Cerebellar cortex (tissue), 1 donor: ENCODE measurements around the gene FADS6.

ENCODE experiments used
- DNase-seq: peaks from one replicate; pipeline ENCODE4 v3.0.0-alpha.2; 2015; ENCODE audit warnings: low spot score

The FADS6 gene

DNA sequence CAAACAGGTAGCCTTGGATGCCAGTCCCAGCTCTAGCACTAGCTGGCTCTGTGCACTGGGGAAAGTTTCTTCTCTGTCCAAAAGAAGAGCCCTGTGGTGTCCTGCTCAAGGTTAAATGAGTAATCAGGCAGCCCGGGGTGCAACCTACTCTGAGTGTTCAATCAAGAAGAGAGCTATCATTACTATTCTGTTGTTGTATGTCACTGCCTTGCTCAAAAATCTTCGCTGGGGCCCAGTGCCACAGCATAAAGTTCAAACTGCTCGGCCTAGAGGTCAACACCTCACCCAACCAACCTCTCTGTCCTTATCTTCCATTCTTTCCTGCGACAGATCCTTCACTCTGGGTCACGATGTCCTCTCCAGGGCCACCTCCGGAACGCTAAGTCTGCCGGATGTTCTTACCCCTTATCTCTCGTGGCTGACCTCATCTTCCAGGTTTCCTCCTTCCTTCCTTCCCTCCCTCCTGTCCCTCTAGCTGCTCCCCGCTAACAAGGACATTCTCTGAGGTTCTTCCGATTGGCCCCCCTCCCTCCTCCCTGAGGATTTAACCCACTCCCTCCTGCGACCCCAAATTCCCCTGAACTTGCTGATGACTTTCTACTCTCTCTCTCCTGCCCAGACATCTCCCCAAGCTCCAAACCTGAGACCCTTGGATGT, 25.1 kb downstream of the FADS6 start:
- no peak for DNase-seq

DNA sequence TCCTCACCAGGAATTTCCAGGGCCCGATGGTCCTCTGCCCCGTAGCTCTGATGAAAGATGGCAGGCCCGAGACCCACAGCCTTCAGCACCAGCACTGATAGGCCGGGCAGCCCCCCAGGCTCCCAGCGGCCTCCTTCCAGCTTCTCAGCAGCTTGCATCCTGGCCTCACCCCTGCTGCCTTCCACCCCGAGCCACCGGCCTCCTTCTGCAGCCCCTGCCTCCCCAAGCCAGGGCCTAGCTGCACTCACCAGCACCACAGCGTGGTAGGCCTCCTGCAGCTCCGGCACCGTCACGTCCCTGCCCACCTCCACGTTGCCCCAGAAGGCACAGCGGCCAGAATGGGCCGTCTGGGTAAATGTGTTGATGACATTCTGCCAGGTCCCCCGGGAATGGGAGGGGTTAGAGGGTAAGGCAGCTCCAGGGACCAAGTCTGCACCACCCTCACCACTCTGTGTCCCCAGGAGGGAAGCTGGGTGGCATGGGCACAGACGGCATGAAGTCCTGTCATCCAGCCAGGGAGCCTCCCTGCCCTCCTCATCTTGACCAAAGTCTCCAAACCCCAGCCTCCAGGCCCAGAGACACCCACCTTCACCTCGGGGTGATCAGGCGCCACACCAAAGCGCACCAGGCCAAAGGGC, 27.1 kb downstream of the FADS6 start:
- DNase-seq = no peak

DNA sequence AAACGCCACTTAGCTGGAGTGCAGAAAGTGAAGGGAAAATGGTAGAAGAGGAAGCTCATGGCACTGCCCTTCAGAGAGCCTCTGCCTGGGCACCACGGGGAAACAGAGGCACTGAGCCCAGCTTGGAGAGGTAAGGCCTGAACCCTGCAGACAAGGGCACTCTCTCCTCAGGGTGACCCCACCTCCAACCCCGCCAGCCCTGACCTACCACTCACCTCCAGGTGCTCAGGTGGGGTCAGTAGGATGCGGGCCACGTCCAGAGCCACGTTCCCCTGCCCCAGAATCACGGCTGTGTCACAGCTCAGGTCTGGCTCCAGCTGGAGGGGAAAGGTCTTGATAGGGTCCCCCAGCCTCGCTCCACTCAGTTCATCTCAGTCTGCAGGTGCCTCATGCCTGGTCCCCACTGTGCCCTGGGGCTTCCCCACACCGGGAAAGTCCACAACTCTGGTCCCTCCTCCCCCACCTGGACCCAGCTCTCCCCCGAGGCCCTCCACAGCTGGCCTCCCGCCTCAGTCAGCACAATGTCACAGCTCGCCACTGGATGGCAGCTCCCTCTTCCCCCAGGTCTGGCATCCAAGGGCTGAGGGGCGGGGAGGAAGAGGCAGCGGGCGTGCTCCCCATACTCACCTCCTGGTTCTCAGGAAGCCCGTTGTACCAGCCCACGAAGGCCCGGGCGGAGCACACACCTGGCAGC, 27.8 kb downstream of the FADS6 start:
- DNase-seq = no peak

DNA sequence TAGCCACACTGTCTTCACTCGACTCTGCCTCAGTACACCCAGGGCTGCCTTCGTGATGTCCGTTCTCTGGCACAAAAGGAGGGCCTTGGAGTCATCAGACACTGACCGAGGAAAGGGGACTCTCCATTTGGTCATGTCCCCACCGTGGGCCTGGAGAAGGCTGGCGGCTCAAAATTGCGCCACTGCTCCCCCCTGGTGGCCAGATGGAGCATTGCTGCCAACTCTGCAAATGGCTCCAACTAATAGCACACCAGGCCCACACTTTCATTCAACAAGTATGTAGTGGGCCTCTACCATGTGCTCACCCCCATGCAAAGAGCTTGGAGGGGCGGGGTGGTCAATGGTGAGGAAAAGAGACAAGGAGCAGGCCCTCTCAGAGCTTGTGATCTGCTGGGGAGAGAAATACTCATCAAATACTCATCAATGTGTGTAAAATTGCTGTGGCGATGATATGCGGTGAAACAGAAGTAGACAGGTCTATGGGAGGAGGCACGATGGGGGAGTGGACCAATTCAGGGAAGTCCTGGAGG, 28.5 kb downstream of the FADS6 start:
- peak; percentile 90 for DNase-seq

DNA sequence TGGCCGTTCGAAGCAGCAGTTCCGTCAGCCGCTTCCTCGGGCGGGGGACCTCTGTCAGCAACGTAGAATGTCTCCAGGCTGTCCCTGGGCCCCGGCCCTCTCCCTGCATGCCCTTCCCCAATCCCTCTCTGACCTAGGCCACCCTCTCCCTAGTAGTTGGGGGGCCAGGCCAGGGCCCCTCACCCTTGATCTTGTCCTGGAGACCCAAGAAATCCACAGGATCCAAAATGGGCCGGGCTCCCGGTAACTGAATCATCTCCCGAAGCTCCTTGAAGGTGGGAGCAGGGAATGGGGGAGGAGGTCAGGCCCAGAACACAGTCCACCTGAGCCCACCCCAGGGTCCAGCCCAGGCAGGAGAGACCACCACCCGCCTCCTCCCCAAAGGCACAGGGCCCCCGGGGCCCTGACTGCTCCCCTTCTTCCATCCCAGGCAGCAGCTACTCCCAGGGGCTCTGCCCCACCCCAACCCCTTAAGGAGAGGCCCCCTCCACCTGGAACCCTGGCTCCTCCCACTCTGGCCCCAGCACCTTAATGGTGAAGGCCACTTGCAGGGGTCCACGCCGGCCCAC, 29.1 kb downstream of the FADS6 start:
- no peak for DNase-seq

DNA sequence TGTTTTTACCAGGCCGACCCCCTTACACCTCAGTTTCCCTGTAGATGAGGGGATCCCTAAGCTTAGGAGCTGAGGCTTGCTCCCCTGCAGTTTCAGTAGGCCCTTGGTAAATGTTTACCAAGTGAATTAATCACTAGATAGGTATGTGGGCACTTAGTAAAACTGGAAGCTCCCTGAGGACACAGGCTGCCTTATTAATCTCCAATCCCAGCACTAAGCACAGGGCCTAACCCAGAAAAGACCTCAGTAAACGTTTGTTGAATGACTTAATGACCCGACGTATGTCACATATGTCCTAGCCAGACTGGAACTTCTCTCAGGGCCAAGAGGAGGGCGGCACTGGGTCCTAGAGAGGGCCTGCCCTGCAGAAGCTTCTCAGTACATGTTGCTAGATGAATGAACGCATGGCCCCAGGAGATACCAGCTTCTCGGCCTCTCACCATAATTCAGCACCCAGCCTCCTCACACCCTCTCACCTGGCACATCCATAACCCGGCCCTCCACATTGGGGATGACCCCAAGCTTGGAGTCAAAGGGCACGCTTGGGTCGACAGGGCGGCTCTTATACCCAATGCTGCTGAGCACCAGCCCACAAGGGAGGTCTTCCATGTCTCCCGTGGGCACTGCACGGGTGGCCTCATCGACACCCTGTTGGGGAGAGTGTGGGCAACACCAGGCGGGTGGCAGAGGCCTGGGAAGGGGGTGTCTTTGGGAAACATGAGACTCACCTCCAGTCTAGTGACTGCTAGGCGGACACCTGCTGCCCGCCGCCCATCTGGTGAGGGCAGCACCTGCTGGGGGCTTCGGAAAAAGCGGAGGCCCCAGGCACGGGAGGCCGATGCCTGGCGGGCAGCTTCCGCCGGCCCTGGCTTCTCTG, 29.8 kb downstream of the FADS6 start:
- DNase-seq = peak; percentile 50

DNA sequence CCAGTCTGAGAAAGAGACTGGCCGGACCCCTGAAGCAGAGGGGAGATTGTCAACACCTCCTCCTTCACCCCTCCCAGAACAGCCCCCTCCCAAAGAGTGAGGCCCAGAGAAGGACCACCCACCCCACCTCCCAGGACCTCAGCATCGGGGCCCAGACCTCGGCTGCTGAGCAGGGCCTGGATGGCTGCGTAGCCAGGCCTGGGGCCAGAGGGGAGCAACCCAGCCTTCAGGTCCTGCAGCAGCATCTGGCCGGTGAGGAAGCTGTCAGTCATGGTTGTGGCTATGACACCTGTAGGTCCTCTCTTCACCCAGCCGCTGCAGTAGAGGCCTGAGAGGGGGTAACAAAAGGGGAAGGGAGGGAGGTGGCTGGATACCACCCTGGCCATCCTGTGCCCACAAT, 30.5 kb downstream of the FADS6 start:
- DNase-seq = no peak

DNA sequence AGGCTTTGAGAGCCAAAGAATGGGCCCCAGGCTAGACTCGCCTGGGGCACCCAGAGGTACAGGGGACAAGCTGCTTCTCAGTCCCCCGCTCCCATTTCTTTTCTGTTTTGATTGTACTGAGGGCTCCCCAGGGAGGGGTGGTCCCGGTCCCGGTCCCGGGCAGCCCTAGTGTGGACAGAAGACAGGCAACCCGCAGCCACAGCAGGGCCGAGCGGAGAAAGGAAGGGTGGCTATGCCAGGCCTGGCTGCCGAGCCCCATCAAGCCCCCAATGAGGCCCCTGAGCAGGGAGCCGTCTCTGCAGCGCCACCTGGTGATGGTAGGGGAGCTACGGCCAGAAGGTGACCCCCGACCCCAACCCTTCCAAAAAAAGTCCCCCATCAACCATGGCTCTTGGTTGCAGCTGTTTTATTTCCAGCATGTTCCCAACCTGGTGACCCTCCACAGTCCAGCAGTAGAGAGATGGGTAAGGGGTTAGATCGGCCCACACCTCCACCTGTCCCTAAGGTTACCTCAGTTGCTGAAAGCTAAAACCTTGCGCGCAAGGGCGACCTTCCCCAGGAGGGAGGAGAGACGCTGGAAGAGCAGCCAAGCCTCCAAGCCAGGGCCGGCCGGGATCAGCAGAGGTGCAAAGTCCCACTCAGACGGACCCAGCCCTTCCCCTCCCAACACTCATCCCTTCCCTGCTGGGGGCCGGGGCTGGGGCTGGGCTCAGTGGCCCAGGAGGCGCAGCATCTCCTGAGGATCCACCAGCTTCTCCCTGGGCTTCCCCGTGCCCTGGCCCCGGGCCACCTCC, 31.1 kb downstream of the FADS6 start:
- peak; percentile 88 for DNase-seq

DNA sequence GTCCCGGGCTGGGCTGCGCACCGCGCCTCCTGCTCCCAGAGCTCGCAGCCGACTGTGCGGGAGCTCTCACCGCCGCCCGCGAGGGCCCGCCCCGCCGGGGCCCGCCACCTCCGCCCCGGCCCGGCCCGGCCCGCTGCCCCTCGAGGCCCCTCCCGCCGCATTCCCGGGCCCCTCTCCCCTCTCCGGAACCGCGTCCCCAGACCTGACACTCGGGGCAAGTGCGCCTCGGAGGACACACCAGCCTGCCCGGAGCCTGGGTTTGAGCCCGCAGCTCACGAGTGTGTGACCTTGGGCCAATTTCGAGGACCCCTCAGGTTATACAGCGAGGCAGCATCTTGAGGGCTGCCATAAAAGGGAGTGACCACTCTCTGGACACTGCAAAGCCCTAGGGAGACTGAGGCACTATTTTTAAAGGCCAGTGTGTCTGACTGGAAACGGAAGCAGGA, 31.7 kb downstream of the FADS6 start:
- DNase-seq = no peak

DNA sequence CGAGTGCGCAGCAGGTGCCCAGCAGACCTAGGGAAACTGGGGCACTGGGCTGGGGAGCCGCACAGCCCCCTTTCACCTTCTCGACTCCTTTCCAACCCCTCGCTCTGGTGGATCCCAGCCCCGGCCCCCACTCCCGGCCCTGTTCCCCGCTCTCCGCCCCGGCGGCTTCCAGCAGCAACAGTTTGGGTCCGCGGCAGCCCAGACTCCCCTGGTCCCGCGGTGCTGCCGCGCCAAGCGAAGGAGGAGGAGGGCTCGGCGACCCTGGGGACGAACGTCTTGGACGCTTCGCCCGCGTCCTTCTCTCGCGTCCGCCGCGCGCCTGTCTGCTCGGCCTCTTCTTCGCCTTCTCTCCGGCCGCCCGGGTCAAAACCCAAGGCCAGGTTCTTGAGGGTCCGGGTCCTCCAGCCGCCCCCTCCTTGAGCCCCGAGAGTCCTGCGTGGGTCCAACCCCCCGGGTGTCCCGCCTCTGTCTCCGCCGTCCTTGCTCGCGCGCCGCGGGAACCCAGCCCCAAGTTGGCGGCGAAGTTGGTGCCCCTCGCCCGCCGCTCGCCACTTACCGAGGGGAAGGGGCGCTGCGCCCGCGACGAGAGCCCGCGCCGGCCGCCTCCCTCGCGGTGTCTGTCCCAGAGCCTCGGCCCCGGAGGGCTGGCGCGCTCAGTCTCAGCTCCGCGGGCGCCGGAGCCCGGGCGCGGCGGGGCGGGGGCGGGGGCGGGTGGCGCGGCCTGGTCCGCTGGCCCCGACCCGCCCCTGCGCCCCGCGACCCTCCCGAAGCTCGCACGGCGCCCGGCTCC, 32.4 kb downstream of the FADS6 start:
- no peak for DNase-seq

DNA sequence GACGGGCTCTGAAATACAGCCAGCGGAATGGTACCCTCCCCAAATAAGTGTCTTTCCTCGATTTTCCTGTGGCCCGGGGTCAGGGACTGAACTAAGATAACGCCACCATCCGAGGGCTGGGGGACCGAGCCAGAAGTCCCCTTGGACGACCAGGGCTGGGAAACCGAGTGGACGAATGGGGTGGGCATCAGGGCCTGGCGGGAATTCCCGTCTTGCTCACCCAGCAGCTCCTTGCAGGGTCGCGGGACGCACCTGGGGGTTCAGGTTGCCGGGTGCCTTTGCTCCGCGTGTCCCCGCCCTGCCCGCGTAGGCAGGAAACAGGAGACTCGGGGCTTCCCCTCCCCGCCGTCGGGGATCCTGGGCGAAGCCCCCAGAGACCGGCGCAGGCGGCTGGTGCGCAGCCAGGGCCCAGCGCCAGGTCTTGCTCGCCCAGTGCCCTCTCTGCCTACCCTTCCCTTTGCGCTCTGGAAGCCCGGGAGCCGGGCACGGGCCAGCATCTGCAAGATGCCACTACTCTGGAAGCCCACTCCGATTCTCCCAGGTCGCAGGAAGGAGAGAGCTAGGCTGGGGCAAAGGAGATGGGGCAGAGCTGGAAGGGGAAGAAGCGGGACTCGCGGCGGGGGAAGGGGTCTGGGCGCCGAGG, 33.1 kb downstream of the FADS6 start:
- no peak for DNase-seq

DNA sequence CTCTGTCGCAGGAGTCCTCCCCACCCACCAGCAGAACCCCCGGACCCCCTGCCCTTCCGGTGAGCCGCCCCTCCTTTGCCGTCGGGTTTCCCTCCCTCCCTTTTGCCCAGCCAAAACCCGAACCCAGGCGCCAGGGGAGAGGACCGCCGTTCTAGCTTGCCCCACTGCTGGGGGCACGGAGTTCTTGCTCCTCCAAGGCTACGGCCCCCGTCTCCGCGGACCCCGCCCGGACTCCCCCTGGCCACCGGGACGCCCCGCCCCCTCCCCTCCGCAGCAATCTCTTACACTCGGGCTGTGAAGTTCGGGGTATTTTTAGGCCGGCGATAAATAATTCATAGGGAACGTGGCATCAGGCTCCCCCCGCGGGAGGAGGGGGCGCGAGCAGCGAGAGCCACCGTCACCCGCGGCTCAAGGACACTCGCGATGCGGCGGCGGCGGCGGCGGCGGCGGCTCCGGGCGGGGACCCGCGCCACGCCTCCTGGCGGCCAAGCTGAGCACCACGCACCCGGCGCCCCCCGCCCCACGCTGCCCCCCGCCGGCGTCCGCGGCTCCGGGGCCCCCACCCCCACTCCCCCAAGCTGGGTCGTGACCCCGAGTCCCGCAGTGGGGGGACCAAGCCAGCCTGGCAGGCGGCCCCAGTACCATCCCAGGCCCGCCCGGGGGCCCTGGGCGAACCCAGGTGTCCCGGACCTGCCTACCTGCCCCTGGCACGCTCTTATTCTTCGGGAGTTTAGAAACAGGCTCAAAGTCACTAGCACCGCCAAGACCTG, 33.8 kb downstream of the FADS6 start, which contains the start of gene GRIN2C:
TSS of gene GRIN2C (minus strand) at position 427 of the 770 bp plus-strand sequence. CDS start 4,793 bp downstream, outside the sequence.
- DNase-seq = no peak

DNA sequence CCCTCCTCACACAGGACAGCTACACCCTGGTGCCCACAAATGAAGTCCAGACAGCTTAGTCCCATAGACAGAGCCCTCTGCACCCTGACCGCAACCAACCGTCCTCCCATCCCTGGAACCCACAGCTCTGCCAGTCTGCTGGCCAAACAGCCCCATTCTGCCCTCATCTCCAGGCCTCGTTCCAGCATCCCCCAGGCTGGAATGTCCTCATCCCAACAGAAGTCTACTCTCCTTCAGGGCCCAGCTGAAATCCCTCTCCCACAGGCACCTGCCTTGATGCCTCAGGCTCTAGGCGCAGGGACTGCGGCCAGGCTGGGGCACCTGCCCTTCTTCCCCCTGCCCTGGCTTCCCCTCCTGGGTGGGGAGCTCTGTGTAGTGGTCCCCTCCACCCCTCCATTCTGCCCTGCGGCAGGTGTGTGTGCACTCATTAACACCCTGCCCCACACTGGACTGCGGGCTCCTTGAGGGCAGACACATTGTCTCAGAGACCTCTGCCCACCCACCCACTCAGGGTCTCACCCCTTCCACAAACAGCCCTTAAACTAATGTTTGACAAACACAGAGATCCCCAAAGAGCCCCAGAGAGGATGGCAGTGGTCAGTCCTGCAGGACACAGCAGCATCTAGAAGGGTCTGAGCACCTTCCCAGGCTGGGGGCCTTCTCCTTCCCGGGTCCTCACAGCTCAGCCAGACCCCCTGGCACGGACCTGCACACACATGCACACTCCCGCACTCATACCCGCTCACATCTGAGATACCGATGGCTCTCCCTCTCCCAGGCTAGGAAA, 34.6 kb downstream of the FADS6 start:
- DNase-seq = peak; percentile 60

DNA sequence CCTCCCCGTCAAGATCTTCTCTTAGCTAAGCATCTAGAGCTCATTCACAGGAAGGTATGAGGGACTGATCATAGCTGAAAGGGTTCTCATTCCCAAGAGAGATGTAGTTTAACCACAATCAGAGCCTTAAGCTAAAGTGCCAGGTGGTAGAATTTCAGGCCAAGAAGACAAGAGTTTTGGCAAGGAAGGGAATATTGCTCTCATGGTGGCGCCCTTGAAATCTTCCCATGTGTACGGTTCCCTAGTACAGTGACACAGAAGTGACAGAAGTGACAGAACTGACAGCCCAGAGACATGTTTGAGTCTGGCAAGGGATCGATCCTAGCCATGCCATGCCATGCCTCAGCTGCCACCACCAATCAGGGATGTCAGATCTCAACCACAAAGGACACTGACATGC, 36.2 kb downstream of the FADS6 start:
- peak; percentile 49 for DNase-seq

DNA sequence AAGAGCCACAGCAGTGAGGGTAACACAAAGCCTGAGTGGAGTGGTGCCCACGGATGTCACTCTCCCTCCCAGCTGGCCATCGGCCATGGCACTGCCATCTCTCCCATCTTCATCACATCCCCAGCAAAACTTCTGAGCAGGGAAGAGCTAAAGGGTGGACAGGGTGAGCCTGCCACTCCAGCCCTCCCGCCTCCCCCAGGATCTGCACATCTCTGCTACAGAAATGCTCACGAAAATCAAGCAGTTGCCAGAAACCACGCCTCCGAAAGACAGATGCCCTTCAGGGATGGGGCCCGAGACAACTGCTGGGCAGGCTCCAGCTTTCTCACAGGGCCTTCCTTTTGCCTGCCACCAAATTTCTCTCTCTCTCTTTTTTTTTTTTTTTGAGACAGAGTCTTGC, 37.3 kb downstream of the FADS6 start:
- peak; percentile 88 for DNase-seq

DNA sequence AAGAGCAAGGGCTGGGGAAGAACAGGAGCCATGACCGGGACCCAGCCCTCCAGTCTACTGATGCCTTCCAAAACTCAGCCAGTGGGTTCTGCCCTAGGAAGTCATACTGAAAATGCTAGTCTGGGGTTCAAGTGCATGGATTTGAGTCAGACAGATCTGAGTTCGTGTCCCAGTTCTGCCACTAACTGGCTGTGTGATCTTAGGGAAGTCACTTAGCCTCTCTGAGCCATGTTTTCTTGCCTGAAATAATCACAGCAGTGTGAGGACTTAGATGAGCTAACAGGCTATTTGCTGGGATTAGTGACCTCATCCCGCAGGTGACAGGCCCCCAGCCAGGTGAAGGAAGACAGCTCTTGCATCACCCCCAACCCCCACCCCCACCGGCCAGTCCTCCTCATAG, 38.1 kb downstream of the FADS6 start:
- DNase-seq = no peak

DNA sequence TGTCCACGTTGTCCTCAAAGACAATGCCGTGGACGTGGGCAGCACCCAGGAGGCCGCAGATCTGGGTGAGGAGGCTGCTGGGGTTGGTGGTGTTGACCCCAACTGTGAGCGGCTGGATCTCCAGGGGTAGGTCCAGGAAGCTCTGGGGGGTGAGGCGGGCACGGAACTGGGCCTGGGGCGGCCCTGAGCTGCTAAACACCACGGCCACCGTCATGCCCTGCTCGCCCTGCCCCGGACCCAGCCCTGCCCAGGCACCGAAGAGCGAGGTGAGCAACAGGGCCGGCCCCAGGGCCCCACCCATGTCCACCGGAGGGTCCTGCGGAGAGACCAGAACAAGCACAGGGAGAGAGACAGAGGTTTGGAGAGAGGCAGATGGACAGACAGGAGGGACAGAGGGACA, 38.6 kb downstream of the FADS6 start:
- DNase-seq = no peak

DNA sequence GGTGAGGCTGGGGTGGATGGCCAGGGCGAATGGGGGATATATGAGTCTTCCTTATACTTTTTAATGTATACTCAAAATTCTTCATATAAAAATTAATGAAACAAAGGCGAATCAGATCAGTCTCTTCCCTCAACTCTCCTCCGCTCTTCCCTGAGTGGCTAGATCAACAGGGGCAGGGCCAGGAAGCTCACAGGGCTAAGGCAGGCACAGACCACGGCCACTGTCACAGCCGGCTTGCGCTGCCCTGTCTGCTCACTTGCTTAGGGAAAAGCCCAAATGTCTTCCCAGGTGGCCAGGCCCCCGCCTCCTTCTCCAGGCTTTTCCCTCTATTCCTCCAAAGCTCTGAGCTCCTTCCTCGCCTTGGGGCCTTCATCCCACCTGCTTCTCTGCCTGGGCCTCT, 39.8 kb downstream of the FADS6 start:
- DNase-seq = peak; percentile 73
